HepG2 (cell line): ENCODE measurements around the gene LGALS3. TPM values are rescaled to one million over a fixed set of nuclear protein-coding genes. Genes with fewer than 3 reads are reported as not detected.
A peak's percentile ranks its signal among the peaks of the same experiment; 100 is the strongest.

Experiments used
- AGO2 ChIP-seq: fragments of 200-400 bp; formaldehyde crosslinking; optimal IDR thresholded peaks from 2 replicates; pipeline ENCODE3; 2017; ENCODE audit warnings: mild to moderate bottlenecking, low read depth, low read length, moderate library complexity
- AHR ChIP-seq: IDR thresholded peaks from 2 replicates; pipeline ENCODE4 v1.6.1; 2018; ENCODE audit warnings: missing genetic modification reagents, missing compliant biosample characterization
- BRD4 ChIP-seq: sonication (generic); formaldehyde crosslinking; IDR thresholded peaks from 2 replicates; pipeline ENCODE4 v1.4.0; 2020; ENCODE audit warnings: missing genetic modification reagents
- ELF4 ChIP-seq: sonication (generic); formaldehyde crosslinking; IDR thresholded peaks from 2 replicates; pipeline ENCODE4 v1.5.0; 2020; ENCODE audit warnings: missing genetic modification reagents, mild to moderate bottlenecking, moderate library complexity, borderline replicate concordance
- HNRNPK ChIP-seq: fragments of 200-400 bp; formaldehyde crosslinking; IDR thresholded peaks from 2 replicates; pipeline ENCODE4 v1.6.1; 2018; ENCODE audit warnings: low read length, low read depth, moderate library complexity, mild to moderate bottlenecking; ENCODE audit not compliant: poor library complexity, severe bottlenecking
- HNRNPL ChIP-seq: fragments of 200-400 bp; formaldehyde crosslinking; IDR thresholded peaks from 2 replicates; pipeline ENCODE4 v1.6.1; 2017; ENCODE audit warnings: mild to moderate bottlenecking, low read depth, low read length
- MIXL1 ChIP-seq: IDR thresholded peaks from 2 replicates; pipeline ENCODE4 v1.6.1; 2016
- MTF1 ChIP-seq: sonication (generic); formaldehyde crosslinking; IDR thresholded peaks from 2 replicates; pipeline ENCODE4 v1.5.0; 2020; ENCODE audit warnings: missing genetic modification reagents
- NCOR1 ChIP-seq: fragments of 200-600 bp; sonication (generic); IDR thresholded peaks from 2 replicates; pipeline ENCODE4 v1.7.0; 2017; ENCODE audit warnings: antibody characterized with exemption, low read length, borderline replicate concordance
- POLR2G ChIP-seq: fragments of 200-400 bp; formaldehyde crosslinking; IDR thresholded peaks from 2 replicates; pipeline ENCODE4 v1.6.1; 2018; ENCODE audit warnings: mild to moderate bottlenecking, low read depth, low read length, moderate library complexity
- SATB2 ChIP-seq: sonication (generic); formaldehyde crosslinking; IDR thresholded peaks from 2 replicates; pipeline ENCODE4 v1.5.0; 2020; ENCODE audit warnings: missing genetic modification reagents
- ZNF274 ChIP-seq: sonication (generic); formaldehyde crosslinking; IDR thresholded peaks from 2 replicates; pipeline ENCODE4 v1.5.1; 2020; ENCODE audit warnings: mild to moderate bottlenecking, missing genetic modification reagents
- ZNF878 ChIP-seq: sonication (generic); formaldehyde crosslinking; IDR thresholded peaks from 2 replicates; pipeline ENCODE4 v1.8.1; 2023; ENCODE audit warnings: mild to moderate bottlenecking, missing genetic modification reagents, moderate library complexity
- polyA plus RNA-seq, 8 experiments: library from polyadenylated mRNA; depleted of rRNA in 3 of 8; stranded (reverse) in 7 of 8; unstranded in 1 of 8; fragments of >200 nt; fragmentation: Illumina TruSeq in 4 of 8; extraction: Trizol in 4 of 8; gene quantifications; 2 replicates each; pipeline versions ENCODE4 v1.2.1 to v1.2.3, GENCODE V29; 2011 to 2016; ENCODE audit warnings: low read depth in 4 of 8, missing spikeins in 1 of 8, mixed read lengths in 1 of 8; ENCODE audit not compliant: insufficient read depth in 1 of 8
- total RNA-seq, 5 experiments: library from RNA; depleted of rRNA; stranded (reverse); fragments of >200 nt; fragmentation: Illumina TruSeq; extraction: Trizol; gene quantifications; 2 replicates each; pipeline ENCODE4 v1.2.3, GENCODE V29; 2016; ENCODE audit warnings: low read depth in 1 of 5
- TF ChIP-seq, protein P1 (sequence below): sonication (generic); formaldehyde crosslinking; IDR thresholded peaks from 2 replicates; pipeline ENCODE4 v1.5.1; 2020; ENCODE audit warnings: mild to moderate bottlenecking, missing genetic modification reagents, borderline replicate concordance
- TF ChIP-seq, protein P2 (sequence below): sonication (generic); formaldehyde crosslinking; IDR thresholded peaks from 2 replicates; pipeline ENCODE4 v1.5.0; 2020; ENCODE audit warnings: mild to moderate bottlenecking, missing genetic modification reagents, borderline replicate concordance
- TF ChIP-seq, protein P3 (sequence below): sonication (generic); formaldehyde crosslinking; IDR thresholded peaks from 2 replicates; pipeline ENCODE4 v1.5.0; 2020; ENCODE audit warnings: mild to moderate bottlenecking, missing genetic modification reagents
- TF ChIP-seq, protein P4 (sequence below): sonication (generic); formaldehyde crosslinking; IDR thresholded peaks from 2 replicates; pipeline ENCODE4 v1.4.0; 2020; ENCODE audit warnings: missing genetic modification reagents, mild to moderate bottlenecking, borderline replicate concordance
- TF ChIP-seq, protein P5 (sequence below): sonication (generic); formaldehyde crosslinking; IDR thresholded peaks from 2 replicates; pipeline ENCODE4 v1.5.0; 2020; ENCODE audit warnings: mild to moderate bottlenecking, missing genetic modification reagents

LGALS3 gene
- total and polyA plus RNA-seq, 2 of the 13 experiments (the other 11 are each of a cell fraction or from before 2014, with no cell fraction given) = 5.0 to 97.4 TPM

DNA sequence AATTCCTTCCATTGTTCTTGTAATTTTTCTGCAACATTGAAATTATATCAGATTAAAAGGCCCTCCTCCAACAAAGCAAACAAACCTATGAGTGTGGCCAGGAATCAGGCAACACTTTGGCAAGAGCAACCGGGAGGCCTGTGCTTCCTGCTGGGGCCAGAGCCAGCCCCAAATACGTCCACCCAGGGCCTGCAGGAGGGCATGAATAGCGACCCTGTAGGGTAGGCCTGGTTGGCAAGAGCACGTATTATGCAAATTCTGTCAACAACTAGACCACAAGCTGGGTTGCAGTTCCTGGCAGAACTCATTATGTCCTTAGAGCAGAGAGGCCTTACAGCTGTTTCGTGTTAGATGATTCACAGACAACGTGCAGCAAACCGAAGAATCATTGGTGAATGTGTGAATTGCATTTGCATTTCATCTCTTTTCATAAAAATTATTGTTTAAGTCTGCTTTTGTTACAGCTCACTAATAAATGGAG, 26.9 kb upstream of the LGALS3 start (continued):
- TF ChIP-seq ZNF274 (CRISPR knock-in tag) = no peak
- TF ChIP-seq AHR (CRISPR knock-in tag) = no peak
- TF ChIP-seq NCOR1 = no peak
- no peak for TF ChIP-seq SATB2 (CRISPR knock-in tag)
- no peak for TF ChIP-seq HNRNPL
- TF ChIP-seq, protein P1, sequence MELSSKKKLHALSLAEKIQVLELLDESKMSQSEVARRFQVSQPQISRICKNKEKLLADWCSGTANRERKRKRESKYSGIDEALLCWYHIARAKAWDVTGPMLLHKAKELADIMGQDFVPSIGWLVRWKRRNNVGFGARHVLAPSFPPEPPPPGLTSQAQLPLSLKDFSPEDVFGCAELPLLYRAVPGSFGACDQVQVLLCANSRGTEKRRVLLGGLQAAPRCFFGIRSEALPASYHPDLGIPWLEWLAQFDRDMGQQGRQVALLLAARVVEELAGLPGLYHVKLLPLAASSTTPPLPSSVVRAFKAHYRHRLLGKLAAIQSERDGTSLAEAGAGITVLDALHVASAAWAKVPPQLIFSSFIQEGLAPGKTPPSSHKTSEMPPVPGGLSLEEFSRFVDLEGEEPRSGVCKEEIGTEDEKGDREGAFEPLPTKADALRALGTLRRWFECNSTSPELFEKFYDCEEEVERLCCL = no peak
- TF ChIP-seq MIXL1 (CRISPR knock-in tag) = no peak
- no peak for TF ChIP-seq BRD4
- no peak for TF ChIP-seq AGO2
- TF ChIP-seq ZNF878 (CRISPR knock-in tag) = no peak
- no peak for TF ChIP-seq MTF1
- TF ChIP-seq, protein P2, sequence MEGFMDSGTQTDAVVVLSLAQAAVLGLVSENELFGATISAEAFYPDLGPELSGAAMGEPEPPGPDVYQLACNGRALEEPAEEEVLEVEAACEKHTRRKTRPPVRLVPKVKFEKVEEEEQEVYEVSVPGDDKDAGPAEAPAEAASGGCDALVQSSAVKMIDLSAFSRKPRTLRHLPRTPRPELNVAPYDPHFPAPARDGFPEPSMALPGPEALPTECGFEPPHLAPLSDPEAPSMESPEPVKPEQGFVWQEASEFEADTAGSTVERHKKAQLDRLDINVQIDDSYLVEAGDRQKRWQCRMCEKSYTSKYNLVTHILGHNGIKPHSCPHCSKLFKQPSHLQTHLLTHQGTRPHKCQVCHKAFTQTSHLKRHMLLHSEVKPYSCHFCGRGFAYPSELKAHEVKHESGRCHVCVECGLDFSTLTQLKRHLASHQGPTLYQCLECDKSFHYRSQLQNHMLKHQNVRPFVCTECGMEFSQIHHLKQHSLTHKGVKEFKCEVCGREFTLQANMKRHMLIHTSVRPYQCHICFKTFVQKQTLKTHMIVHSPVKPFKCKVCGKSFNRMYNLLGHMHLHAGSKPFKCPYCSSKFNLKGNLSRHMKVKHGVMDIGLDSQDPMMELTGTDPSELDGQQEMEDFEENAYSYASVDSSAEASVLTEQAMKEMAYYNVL = no peak
- TF ChIP-seq, protein P3, sequence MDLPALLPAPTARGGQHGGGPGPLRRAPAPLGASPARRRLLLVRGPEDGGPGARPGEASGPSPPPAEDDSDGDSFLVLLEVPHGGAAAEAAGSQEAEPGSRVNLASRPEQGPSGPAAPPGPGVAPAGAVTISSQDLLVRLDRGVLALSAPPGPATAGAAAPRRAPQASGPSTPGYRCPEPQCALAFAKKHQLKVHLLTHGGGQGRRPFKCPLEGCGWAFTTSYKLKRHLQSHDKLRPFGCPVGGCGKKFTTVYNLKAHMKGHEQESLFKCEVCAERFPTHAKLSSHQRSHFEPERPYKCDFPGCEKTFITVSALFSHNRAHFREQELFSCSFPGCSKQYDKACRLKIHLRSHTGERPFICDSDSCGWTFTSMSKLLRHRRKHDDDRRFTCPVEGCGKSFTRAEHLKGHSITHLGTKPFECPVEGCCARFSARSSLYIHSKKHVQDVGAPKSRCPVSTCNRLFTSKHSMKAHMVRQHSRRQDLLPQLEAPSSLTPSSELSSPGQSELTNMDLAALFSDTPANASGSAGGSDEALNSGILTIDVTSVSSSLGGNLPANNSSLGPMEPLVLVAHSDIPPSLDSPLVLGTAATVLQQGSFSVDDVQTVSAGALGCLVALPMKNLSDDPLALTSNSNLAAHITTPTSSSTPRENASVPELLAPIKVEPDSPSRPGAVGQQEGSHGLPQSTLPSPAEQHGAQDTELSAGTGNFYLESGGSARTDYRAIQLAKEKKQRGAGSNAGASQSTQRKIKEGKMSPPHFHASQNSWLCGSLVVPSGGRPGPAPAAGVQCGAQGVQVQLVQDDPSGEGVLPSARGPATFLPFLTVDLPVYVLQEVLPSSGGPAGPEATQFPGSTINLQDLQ (CRISPR knock-in tag) = no peak
- 0 out of 2 replicates have a peak, but pooled peaks have one; percentile 1 for TF ChIP-seq ELF4 (CRISPR knock-in tag)
- TF ChIP-seq HNRNPK = no peak
- peak; percentile 43; the same call in 1 of the 2 replicates for TF ChIP-seq POLR2G
- TF ChIP-seq, protein P4, sequence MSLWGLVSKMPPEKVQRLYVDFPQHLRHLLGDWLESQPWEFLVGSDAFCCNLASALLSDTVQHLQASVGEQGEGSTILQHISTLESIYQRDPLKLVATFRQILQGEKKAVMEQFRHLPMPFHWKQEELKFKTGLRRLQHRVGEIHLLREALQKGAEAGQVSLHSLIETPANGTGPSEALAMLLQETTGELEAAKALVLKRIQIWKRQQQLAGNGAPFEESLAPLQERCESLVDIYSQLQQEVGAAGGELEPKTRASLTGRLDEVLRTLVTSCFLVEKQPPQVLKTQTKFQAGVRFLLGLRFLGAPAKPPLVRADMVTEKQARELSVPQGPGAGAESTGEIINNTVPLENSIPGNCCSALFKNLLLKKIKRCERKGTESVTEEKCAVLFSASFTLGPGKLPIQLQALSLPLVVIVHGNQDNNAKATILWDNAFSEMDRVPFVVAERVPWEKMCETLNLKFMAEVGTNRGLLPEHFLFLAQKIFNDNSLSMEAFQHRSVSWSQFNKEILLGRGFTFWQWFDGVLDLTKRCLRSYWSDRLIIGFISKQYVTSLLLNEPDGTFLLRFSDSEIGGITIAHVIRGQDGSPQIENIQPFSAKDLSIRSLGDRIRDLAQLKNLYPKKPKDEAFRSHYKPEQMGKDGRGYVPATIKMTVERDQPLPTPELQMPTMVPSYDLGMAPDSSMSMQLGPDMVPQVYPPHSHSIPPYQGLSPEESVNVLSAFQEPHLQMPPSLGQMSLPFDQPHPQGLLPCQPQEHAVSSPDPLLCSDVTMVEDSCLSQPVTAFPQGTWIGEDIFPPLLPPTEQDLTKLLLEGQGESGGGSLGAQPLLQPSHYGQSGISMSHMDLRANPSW (CRISPR knock-in tag) = 0 out of 2 replicates have a peak, but pooled peaks have one; percentile 29
- TF ChIP-seq, protein P5, sequence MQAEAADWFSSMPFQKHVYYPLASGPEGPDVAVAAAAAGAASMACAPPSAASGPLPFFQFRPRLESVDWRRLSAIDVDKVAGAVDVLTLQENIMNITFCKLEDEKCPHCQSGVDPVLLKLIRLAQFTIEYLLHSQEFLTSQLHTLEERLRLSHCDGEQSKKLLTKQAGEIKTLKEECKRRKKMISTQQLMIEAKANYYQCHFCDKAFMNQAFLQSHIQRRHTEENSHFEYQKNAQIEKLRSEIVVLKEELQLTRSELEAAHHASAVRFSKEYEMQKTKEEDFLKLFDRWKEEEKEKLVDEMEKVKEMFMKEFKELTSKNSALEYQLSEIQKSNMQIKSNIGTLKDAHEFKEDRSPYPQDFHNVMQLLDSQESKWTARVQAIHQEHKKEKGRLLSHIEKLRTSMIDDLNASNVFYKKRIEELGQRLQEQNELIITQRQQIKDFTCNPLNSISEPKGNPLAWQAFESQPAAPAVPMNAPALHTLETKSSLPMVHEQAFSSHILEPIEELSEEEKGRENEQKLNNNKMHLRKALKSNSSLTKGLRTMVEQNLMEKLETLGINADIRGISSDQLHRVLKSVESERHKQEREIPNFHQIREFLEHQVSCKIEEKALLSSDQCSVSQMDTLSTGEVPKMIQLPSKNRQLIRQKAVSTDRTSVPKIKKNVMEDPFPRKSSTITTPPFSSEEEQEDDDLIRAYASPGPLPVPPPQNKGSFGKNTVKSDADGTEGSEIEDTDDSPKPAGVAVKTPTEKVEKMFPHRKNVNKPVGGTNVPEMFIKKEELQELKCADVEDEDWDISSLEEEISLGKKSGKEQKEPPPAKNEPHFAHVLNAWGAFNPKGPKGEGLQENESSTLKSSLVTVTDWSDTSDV (CRISPR knock-in tag) = no peak
